Activated naive CD4-positive, alpha-beta T cell treated with anti-CD3 and anti-CD28 coated beads for 36 hours (primary cell): Measurements from ENCODE around the gene MKX. TPM values are rescaled to one million over a fixed set of nuclear protein-coding genes. Genes with fewer than 3 reads are reported as not detected.

Source experiments
- CTCF ChIA-PET: fragments of 350-600 bp; sonication (Branson Sonifier 250); formaldehyde crosslinking; loops from one replicate; lab custom pipeline; 2021; ENCODE audit warnings: antibody characterized with exemption; lab: Charles Lee
- DNase-seq: peaks from one replicate; pipeline ENCODE4 v3.0.0-alpha.2; 2020
- H3K27ac Mint-ChIP-seq: one replicate; pipeline ENCODE4 v1.8.0; 2021; ENCODE audit warnings: mild to moderate bottlenecking, mixed read lengths
- H3K27me3 Mint-ChIP-seq: one replicate; pipeline ENCODE4 v1.8.0; 2021; ENCODE audit warnings: low read depth, mixed read lengths
- H3K36me3 Mint-ChIP-seq: one replicate; pipeline ENCODE4 v1.8.0; 2021; ENCODE audit warnings: low read depth, mixed read lengths
- H3K4me1 Mint-ChIP-seq: one replicate; pipeline ENCODE4 v1.8.0; 2021; ENCODE audit warnings: low read depth, mixed read lengths
- H3K4me3 Mint-ChIP-seq: one replicate; pipeline ENCODE4 v1.8.0; 2021; ENCODE audit warnings: mild to moderate bottlenecking, moderate library complexity, mixed read lengths
- H3K9me3 Mint-ChIP-seq: one replicate; pipeline ENCODE4 v1.8.0; 2021; ENCODE audit warnings: mixed read lengths
- intact Hi-C: fragments of 100-400 bp; cut with micrococcal nuclease; formaldehyde crosslinking; loops from one replicate; pipeline ENCODE4 v1.15.1; 2023
- total RNA-seq, 2 experiments: library from RNA; stranded (reverse); gene quantifications; one replicate each; pipeline ENCODE4 v1.2.3, GENCODE V29; 2021

Gene MKX, protein sequence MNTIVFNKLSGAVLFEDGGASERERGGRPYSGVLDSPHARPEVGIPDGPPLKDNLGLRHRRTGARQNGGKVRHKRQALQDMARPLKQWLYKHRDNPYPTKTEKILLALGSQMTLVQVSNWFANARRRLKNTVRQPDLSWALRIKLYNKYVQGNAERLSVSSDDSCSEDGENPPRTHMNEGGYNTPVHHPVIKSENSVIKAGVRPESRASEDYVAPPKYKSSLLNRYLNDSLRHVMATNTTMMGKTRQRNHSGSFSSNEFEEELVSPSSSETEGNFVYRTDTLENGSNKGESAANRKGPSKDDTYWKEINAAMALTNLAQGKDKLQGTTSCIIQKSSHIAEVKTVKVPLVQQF
- under 1 TPM; 0.15 to 0.38 TPM for total RNA-seq

DNA sequence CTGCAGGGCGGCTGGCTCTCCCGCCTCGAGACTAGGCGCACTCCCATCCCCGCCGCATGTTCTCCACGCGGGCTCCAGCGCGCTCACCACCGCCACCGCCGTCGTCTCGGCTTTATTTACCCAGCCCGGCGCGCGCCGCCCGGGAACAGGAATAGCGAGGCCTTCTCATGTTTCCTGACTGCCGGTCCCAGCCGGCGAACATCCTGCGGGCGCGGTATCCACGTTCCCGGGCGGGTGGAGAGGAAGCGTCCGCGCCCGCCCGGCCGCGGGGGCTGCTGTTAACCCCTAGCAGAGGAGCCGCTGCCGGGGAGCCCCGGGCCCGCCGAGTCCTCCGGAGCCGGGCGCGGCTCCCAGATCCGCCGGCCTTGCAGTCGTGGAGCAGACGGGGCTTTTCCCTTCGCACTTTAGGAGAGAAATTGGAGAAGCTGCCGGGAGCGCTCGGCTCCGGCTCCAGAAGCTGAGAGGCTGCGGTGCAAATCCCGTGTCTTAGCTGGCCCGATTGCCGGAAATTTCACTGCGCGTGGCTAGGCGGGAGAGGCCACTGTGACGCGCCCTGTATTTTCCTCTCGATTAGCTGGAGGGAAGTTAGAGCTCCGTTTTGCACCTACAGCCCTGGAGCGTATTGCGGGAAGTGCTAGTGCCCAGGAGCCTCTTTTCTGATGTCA, at the start of gene MKX:
Gene MKX (minus strand): TSS at position 88 of the 665 bp plus-strand sequence. CDS start 2,404 bp downstream, outside the sequence.
- no peaks in the 10 kb centered on the region for H3K9me3 Mint-ChIP-seq
- H3K36me3 Mint-ChIP-seq = no peaks in the 10 kb centered on the region
- H3K4me1 Mint-ChIP-seq = peaks cover 28% of the 10 kb centered on the region
- peak; percentile 60 for DNase-seq
- CTCF ChIA-PET = interaction anchor here (0.6 to 1.3 kb wide), 3 partner anchors 496 to 1706 kb away, joined by 3 to 5 read pairs (median 3); no protein-coding TSS in a partner anchor
- no peak within 1 kb of the TSS for H3K27ac Mint-ChIP-seq
- H3K27me3 Mint-ChIP-seq = peaks cover 52% of the 10 kb centered on the region
- intact Hi-C loops = loop anchor here (5.0 kb wide), 1 partner anchor 251 kb away; the partner anchor contains the start of gene ODAD2
- peak within 1 kb of the TSS; percentile 68 for H3K4me3 Mint-ChIP-seq

DNA sequence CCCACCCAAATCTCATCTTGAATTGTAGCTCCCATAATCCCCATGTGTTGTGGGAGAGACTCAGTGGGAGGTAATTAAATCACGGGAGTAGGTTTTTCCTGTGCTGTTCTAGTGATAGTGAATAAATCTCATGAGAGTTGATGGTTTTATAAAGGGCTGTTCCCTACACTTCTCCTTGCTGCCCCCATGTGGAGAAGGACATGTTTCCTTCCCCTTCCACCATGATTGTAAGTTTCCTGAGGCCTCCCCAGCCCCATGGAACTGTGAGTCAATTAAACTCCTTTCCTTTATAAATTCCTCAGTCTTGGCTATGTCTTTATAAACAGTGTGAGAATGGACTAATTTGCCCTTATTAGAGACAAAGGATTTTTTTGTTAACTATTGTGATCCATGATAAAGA, 48.5 kb upstream of the MKX start:
- CTCF ChIA-PET = interaction anchor here (0.6 kb wide), 2 partner anchors 101 to 689 kb away, joined by 3 to 4 read pairs; no protein-coding TSS in a partner anchor
- Mint-ChIP-seq H3K27ac (no peak overlapping the region), H3K4me3 (no peak overlapping the region), H3K9me3 (peaks cover 4% of the 10 kb centered on the region), H3K36me3 (no peaks in the 10 kb centered on the region), H3K27me3 (peaks cover 18% of the 10 kb centered on the region), H3K4me1 (no peaks in the 10 kb centered on the region)
- intact Hi-C loops = no loop called here
- DNase-seq = peak; percentile 11

DNA sequence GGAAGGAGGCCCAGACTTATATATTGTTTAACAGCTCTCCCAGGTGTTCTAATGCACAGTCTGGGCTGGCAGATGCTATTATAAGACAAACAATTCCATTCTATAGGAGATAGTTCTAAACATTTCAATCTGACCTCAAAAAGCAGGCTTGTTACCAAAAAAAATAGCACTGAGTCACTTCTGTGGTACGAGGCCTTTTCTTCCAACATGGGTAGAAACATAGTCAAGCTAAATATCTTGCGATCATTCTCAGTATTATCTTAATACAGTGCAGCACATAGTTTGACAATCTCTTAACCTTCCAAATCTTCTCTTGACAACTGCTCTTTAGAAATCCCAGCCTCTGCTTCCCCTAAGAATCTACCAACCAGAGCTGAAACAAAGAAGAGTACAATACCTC, 46.6 kb upstream of the MKX start:
- DNase-seq = no peak
- Mint-ChIP-seq H3K36me3 (no peaks in the 10 kb centered on the region), H3K9me3 (peaks cover 4% of the 10 kb centered on the region), H3K4me1 (no peaks in the 10 kb centered on the region), H3K27ac (no peak overlapping the region), H3K27me3 (peaks cover 18% of the 10 kb centered on the region), H3K4me3 (no peak overlapping the region)
- CTCF ChIA-PET = no interaction called here
- intact Hi-C loops = no loop called here

DNA sequence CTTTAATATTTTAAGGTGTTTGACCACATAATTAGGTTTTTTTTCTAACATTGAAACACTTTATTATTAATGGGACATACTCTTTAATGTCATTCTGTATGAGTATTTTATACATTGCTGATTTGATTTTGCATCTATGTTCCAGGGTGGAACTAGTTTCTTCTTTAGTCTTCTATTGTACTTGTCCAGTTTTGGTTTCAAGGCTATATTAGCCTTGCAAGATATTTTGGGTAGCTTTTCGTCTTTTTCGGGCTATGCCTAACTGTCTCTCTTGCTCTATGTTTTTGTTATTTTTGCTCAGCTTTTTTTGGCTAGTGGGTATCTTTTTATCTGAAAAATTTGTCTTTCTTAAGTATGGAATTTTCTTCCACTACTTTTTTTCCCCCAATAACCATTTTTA, 38.7 kb upstream of the MKX start:
- DNase-seq = no peak
- peaks cover 8% of the 10 kb centered on the region for H3K27me3 Mint-ChIP-seq
- no peak overlapping the region for H3K27ac Mint-ChIP-seq
- no peaks in the 10 kb centered on the region for H3K36me3 Mint-ChIP-seq
- intact Hi-C loops = no loop called here
- CTCF ChIA-PET = interaction anchor here (1.0 to 2.9 kb wide), 2 partner anchors 41 to 457 kb away, joined by 3 to 11 read pairs; no protein-coding TSS in a partner anchor
- no peaks in the 10 kb centered on the region for H3K4me1 Mint-ChIP-seq
- H3K9me3 Mint-ChIP-seq = peaks cover 3% of the 10 kb centered on the region
- H3K4me3 Mint-ChIP-seq = no peak overlapping the region

DNA sequence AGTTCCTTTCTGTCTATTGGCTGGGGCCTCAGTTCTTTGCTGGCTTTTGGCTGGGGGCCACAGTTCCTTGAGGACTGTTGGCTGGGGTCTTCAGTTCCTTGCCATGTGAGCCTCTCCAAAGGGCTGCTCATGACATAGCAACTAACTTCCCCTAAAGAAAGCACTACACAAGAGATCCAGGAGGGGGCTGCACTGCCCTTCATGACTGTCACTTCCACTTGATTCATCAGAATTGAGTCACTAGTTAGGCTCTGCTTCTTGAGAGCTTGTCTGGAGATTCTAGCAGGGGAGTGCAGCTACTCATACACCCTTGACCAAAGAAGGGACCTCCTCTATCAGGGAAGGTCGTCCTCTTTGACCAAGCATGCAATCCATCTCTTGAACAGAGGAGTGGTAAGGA, 38.0 kb upstream of the MKX start:
- peaks cover 8% of the 10 kb centered on the region for H3K27me3 Mint-ChIP-seq
- CTCF ChIA-PET = interaction anchor here (1.0 to 2.9 kb wide), 2 partner anchors 40 to 458 kb away, joined by 3 to 11 read pairs; no protein-coding TSS in a partner anchor
- peaks cover 3% of the 10 kb centered on the region for H3K9me3 Mint-ChIP-seq
- no peaks in the 10 kb centered on the region for H3K4me1 Mint-ChIP-seq
- H3K4me3 Mint-ChIP-seq = no peak overlapping the region
- H3K27ac Mint-ChIP-seq = no peak overlapping the region
- no peaks in the 10 kb centered on the region for H3K36me3 Mint-ChIP-seq
- peak; percentile 57 for DNase-seq
- intact Hi-C loops = loop anchor here (1.0 kb wide), 4 partner anchors 396 to 599 kb away; no protein-coding TSS in a partner anchor

DNA sequence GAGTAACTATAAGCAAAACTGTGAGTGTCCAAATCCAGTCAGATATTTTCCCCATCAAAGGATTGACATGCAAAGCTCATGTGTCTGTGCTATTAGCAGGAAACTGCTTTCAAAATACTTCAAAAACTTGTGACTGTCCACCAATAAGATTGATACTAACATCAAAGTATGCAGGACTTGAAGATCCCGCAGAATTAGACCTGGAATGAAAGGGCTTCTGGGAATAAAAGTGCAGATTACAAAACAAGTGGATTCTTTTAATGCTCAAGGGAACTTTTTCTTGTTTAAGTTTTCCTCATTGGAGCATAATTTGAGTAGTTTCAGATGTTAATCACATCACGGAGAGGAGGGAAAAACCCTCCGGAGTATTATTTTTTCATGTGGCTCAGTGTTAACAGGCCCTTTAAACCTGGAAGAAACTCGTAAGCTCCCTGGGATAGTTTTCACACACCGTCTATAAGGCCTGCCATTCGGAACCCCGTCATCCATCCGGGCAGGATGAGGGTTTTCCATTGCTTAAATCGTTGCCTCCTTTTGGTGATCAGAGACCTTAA, 33.9 kb upstream of the MKX start:
- DNase-seq = no peak
- CTCF ChIA-PET = no interaction called here
- H3K9me3 Mint-ChIP-seq = peaks cover 3% of the 10 kb centered on the region

DNA sequence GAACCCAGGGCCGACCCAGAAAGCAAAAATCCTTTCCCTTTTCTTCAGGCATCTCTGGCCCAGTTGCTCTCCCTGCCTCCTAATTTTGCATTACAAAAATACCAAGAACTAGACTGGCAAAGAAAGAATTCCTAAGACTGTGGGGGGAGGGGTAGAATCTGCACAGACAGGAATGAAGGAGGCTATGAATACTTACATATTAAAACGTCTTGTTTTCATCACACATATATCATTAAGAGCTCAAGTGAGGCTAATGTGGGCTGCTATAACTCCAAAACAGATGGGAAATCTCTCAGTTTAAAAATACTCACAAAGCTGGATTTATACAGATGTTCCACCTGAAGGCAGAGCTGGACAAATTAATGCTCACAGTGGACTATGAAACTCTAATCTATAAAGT, 29.2 kb upstream of the MKX start:
- Mint-ChIP-seq H3K9me3 (no peaks in the 10 kb centered on the region), H3K36me3 (no peaks in the 10 kb centered on the region), H3K27me3 (peaks cover 23% of the 10 kb centered on the region), H3K4me3 (no peak overlapping the region), H3K27ac (no peak overlapping the region), H3K4me1 (peaks cover 2% of the 10 kb centered on the region)
- intact Hi-C loops = no loop called here
- CTCF ChIA-PET = no interaction called here
- no peak for DNase-seq

More for the DNA sequence above, 33.9 kb upstream of the MKX start:
- intact Hi-C loops = no loop called here
- no peak overlapping the region for H3K27ac Mint-ChIP-seq
- H3K27me3 Mint-ChIP-seq = peaks cover 17% of the 10 kb centered on the region
- no peaks in the 10 kb centered on the region for H3K36me3 Mint-ChIP-seq
- no peak overlapping the region for H3K4me3 Mint-ChIP-seq
- no peaks in the 10 kb centered on the region for H3K4me1 Mint-ChIP-seq

DNA sequence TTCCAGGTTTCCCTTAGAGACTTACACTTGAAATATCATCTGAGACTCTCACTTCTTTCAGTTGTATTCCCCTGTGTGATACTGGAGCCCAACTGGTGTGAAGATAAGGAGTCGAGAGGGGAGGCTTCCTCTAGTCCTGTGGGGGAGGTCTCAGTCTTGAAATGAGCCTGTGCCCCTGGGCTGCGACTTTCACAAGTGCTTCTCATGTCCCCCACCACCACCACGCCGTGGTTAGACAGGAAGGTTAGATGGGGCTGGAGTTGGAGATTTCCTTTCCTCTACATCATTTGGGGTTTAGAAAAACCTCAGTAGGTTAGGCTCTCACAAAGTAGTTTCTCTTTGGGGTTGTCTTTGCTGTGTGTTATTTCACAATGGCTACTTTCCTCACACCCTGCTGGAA, 25.6 kb upstream of the MKX start:
- H3K4me3 Mint-ChIP-seq = no peak overlapping the region

DNA sequence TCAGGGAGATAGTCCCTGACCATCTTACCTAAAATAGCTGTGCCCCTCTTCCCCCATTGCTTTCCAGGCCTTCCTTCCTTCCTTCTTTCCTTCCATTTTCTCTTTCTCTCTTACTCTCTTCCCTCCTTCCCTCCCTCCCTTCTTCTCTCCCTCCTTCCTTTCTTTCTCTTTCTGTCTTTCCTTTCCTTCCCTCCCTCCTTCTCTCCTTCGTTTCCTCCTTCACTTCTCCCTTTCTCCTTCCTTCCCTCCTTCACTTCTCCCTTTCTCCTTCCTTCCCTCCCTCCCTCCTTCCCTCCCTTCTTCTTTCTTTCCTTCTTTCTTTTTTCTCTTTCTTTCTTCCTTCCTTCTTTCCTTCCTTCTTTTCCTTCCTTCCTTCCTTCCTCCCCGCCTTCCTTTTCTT, 24.6 kb upstream of the MKX start:
- H3K4me3 Mint-ChIP-seq = no peak overlapping the region
- intact Hi-C loops = no loop called here
- H3K4me1 Mint-ChIP-seq = peaks cover 2% of the 10 kb centered on the region
- H3K27ac Mint-ChIP-seq = no peak overlapping the region
- no peak for DNase-seq
- CTCF ChIA-PET = no interaction called here
- H3K36me3 Mint-ChIP-seq = no peaks in the 10 kb centered on the region
- H3K9me3 Mint-ChIP-seq = no peaks in the 10 kb centered on the region
- H3K27me3 Mint-ChIP-seq = peaks cover 18% of the 10 kb centered on the region

More for the DNA sequence above, 25.6 kb upstream of the MKX start:
- H3K36me3 Mint-ChIP-seq = no peaks in the 10 kb centered on the region
- intact Hi-C loops = no loop called here
- DNase-seq = peak; percentile 11
- H3K27me3 Mint-ChIP-seq = peaks cover 21% of the 10 kb centered on the region
- H3K4me1 Mint-ChIP-seq = peaks cover 2% of the 10 kb centered on the region
- CTCF ChIA-PET = no interaction called here
- no peaks in the 10 kb centered on the region for H3K9me3 Mint-ChIP-seq
- H3K27ac Mint-ChIP-seq = no peak overlapping the region

DNA sequence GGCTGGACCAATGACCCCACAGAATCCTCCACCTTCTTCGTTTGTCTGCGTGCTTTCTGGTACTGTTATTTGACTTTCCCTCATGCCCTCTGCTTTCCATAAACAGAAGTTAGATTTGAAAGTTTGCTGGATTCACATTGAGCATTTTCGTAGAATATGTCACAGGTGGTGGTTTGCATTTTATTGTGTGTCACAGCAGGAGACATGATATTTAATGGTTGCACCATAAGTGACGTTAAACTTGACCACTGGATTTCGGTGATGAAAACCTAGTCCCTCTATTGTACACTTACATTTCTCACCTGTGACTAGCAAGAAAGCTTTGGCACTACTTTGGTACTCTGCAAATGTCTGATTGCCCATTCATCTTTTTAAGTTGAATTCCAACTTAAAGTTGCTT, 15.2 kb upstream of the MKX start:
- intact Hi-C loops = no loop called here
- no peak for DNase-seq
- H3K9me3 Mint-ChIP-seq = no peaks in the 10 kb centered on the region
- no peak overlapping the region for H3K4me3 Mint-ChIP-seq
- H3K27me3 Mint-ChIP-seq = peaks cover 14% of the 10 kb centered on the region
- H3K27ac Mint-ChIP-seq = no peak overlapping the region
- CTCF ChIA-PET = no interaction called here
- no peaks in the 10 kb centered on the region for H3K4me1 Mint-ChIP-seq
- no peaks in the 10 kb centered on the region for H3K36me3 Mint-ChIP-seq

DNA sequence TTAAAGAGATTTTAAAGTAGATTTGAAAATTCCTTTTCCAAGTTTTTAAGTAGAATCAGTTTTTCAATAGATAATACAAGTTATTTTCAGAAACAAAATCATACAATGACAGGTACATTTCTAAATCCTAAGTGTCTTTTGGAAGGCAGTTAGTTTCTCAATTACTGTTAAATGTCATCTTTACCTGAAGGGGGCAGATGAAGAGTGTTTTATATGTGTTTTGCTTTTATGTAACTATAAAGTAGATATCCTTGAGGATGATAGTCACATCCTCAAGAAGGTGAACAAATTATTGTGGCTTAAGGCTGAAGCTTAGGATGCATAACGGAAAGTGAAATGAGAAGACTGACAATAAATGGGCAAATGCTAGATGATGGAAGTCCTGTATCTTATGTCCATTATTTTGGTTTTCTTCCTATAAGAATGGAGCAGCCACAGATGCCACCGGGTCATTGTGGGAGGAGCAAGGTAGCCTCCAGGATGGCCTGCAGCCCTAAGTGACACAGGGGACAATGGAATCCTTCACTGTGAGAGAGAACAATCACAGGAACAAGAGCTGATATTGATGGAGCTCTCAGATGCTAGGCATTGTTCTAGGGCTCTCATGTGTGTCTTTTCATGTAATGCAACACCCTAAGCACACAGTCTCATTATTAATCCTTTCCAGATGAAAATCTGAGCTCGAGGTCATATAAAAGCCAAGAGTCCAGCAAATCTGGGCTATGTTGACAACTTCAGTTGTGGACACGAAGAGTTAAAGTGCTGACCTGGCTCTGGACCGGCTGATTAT, 14.1 kb upstream of the MKX start:
- no peaks in the 10 kb centered on the region for H3K4me1 Mint-ChIP-seq
- no peak overlapping the region for H3K4me3 Mint-ChIP-seq
- CTCF ChIA-PET = interaction anchor here (1.0 kb wide), 1 partner anchor 37 kb away, joined by 3 read pairs; no protein-coding TSS in a partner anchor
- H3K36me3 Mint-ChIP-seq = no peaks in the 10 kb centered on the region
- H3K27me3 Mint-ChIP-seq = peaks cover 16% of the 10 kb centered on the region
- no peaks in the 10 kb centered on the region for H3K9me3 Mint-ChIP-seq
- DNase-seq = no peak
- intact Hi-C loops = no loop called here
- H3K27ac Mint-ChIP-seq = no peak overlapping the region
